ENCODE data around the gene STKLD1.

GRCh38 chr9:133405508-133406438, 29.6 kb downstream of the STKLD1 start:
- TF ChIP-seq CTCF (IDR thresholded peaks at IDR 0.05), result no peak
- no peak for TF ChIP-seq POLR2A (IDR thresholded peaks at IDR 0.05)

All from lower leg skin (tissue), 3 donors.